ENCODE data around the gene ZNF541. TPM values are rescaled to one million over a fixed set of nuclear protein-coding genes. Genes with fewer than 3 reads are reported as not detected.

Gene ZNF541
- polyA plus RNA-seq, 3 donors, result not detected

DNA sequence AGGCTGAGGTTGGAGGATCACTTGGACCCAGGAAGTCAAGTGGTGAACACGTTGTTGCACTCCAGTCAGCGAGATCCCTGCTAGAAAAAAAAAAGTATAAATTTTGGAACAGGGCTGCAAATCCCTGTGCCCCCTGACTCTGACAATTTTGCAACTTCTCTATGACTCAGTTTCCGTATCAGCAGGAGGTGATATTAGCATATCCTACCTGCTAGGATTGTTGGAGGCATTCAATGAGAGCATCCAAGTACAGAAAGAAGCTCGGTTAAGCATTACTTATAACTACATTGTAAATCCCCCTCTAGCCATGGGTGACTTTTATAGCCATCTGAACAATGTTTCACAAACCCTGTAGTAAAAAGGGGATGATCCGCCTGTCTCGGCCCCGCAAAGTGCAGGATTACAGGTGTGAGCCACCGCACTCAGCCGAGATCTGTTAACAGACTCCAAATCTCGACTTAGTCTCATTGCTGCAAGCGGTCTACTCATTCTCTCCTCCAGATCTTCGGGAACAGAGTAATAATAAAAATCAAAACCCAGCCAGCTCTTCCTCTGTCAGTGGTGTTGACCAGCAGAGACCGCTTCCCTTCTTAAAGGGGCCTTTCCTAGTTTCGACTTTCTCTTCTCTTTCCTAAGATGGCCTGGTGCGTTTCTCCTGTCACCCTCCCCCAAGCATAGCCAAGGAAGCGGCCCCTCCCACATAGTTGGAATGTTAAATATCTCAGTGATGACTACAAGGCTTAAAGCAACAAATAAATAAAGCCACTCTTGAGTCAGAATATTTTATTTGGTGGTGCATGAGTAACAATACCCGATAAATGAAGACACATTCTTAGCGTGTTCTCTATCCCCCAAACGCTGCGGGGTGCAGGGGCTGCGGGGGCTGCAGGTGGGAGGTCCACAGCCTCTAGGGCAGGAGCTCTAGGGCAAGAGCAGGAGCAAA, 25.7 kb upstream of the ZNF541 start:
- H3K36me3 Mint-ChIP-seq, result no peaks in the 10 kb centered on the region
- Histone ChIP-seq H3K4me2 (replicated peaks; ENCODE audit: extremely low read depth, low read length, poor library complexity, severe bottlenecking) (peak overlapping the region; percentile 73), H3K36me3 (replicated peaks in 1 of 2; ENCODE audit: control insufficient read depth in 1 of 2, insufficient read depth in 2 of 2, low read length in 2 of 2) (no peaks in the 10 kb centered on the region), H3K4me3 (replicated peaks in 1 of 3; ENCODE audit: low read depth in 2 of 3, low read length in 3 of 3) (peak overlapping the region in 2 of 3 experiments; percentile 7 to 77), H2AFZ (ENCODE audit: insufficient read depth, low read depth, low read length, poor library complexity, severe bottlenecking) (peak overlapping the region; percentile 78), H3K9me3 (replicated peaks in 1 of 2; ENCODE audit: control insufficient read depth in 1 of 2, insufficient read depth in 1 of 2, low read length in 2 of 2) (no peaks in the 10 kb centered on the region), H3K27ac (ENCODE audit: low read depth in 1 of 2, low read length in 2 of 2) (peak overlapping the region; percentile 15 to 63), H3K27me3 (ENCODE audit: control insufficient read depth in 2 of 2, insufficient read depth in 2 of 2, low read length in 2 of 2) (no peaks in the 10 kb centered on the region), H4K20me1 (ENCODE audit: insufficient read depth, low read length) (no peaks in the 10 kb centered on the region), H3K4me1 (ENCODE audit: control insufficient read depth in 1 of 2, insufficient read depth in 2 of 2, low read length in 2 of 2) (peaks cover 48 to 65% of the 10 kb centered on the region in 2 donors), H3K9ac (ENCODE audit: insufficient read depth, low read length, poor library complexity, severe bottlenecking) (peak overlapping the region; percentile 31), H3K79me2 (ENCODE audit: insufficient read depth, low read length) (no peaks in the 10 kb centered on the region)
- H3K27ac Mint-ChIP-seq, result peak overlapping the region; percentile 74 to 90 (median 86)
- peak in 1 of 3 donors; percentile 26 for DNase-seq
- peak overlapping the region; percentile 60 to 89 for H3K4me3 Mint-ChIP-seq
- TF ChIP-seq, protein P1, sequence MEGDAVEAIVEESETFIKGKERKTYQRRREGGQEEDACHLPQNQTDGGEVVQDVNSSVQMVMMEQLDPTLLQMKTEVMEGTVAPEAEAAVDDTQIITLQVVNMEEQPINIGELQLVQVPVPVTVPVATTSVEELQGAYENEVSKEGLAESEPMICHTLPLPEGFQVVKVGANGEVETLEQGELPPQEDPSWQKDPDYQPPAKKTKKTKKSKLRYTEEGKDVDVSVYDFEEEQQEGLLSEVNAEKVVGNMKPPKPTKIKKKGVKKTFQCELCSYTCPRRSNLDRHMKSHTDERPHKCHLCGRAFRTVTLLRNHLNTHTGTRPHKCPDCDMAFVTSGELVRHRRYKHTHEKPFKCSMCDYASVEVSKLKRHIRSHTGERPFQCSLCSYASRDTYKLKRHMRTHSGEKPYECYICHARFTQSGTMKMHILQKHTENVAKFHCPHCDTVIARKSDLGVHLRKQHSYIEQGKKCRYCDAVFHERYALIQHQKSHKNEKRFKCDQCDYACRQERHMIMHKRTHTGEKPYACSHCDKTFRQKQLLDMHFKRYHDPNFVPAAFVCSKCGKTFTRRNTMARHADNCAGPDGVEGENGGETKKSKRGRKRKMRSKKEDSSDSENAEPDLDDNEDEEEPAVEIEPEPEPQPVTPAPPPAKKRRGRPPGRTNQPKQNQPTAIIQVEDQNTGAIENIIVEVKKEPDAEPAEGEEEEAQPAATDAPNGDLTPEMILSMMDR (IDR thresholded peaks at IDR 0.05), result no peak
- peaks cover 0 to 5% (median 0%) of the 10 kb centered on the region in 7 donors for H3K9me3 Mint-ChIP-seq
- peaks cover 4 to 15% (median 15%) of the 10 kb centered on the region in 3 donors for H3K27me3 Mint-ChIP-seq (ENCODE audit: low read depth in 3 of 3)
- H3K4me1 Mint-ChIP-seq, result peaks cover 60% of the 10 kb centered on the region
- WGBS (ENCODE audit: insufficient coverage), result 43% methylated on average over 9 of the region's 21 CpGs
- intact Hi-C loops (cut with micrococcal nuclease), result loop anchor here in 1 of 2 donors (10.0 kb wide), 1 partner anchor 324 kb away; the partner anchor contains the start of gene INAFM1

DNA sequence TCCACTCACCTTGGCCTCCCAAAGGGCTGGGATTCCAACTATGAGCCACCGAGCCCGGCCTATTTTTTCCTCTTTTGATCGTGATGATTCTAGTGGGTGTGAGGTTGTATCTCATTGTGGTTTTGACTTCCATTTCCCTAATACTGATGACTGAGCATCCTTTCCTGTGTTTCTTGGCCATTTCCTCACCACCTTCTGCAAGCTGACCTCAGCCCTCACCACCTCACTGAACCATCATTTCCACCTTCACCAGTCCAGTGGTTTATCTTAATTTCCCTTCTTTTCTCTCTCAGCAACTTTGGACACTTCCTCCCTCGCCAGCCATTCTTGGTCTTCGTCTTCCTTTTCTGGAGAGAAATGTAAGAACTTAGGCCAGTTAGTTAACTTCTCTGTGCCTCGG, 23.0 kb upstream of the ZNF541 start:
- no peak overlapping the region for H2AFZ ChIP-seq (ENCODE audit: insufficient read depth, low read depth, low read length, poor library complexity, severe bottlenecking)
- peak overlapping the region; percentile 67 to 79 for H3K27ac ChIP-seq (ENCODE audit: low read depth in 1 of 2, low read length in 2 of 2)
- Mint-ChIP-seq H3K36me3 (no peaks in the 10 kb centered on the region), H3K9me3 (peaks cover 0 to 7% (median 0%) of the 10 kb centered on the region in 7 donors), H3K27me3 (ENCODE audit: low read depth in 3 of 3) (peaks cover 8 to 16% (median 9%) of the 10 kb centered on the region in 3 donors), H3K4me3 (peak overlapping the region; percentile 25 to 57), H3K27ac (peak overlapping the region; percentile 82 to 97 (median 93)), H3K4me1 (peaks cover 42% of the 10 kb centered on the region)
- intact Hi-C loops (cut with micrococcal nuclease), result loop anchor here in 1 of 2 donors (10.0 kb wide), 1 partner anchor 321 kb away; the partner anchor contains the start of gene INAFM1
- TF ChIP-seq, protein P1 (IDR thresholded peaks at IDR 0.05), result no peak
- no peaks in the 10 kb centered on the region for H4K20me1 ChIP-seq (ENCODE audit: insufficient read depth, low read length)
- H3K4me3 ChIP-seq (replicated peaks in 1 of 3; ENCODE audit: low read depth in 2 of 3, low read length in 3 of 3), result peak overlapping the region in 1 of 3 experiments; percentile 25
- DNase-seq, result peak; percentile 73 to 85 (median 81)
- H3K4me1 ChIP-seq (ENCODE audit: control insufficient read depth in 1 of 2, insufficient read depth in 2 of 2, low read length in 2 of 2), result peaks cover 44 to 49% of the 10 kb centered on the region in 2 donors
- no peaks in the 10 kb centered on the region for H3K9me3 ChIP-seq (replicated peaks in 1 of 2; ENCODE audit: control insufficient read depth in 1 of 2, insufficient read depth in 1 of 2, low read length in 2 of 2)
- WGBS (ENCODE audit: insufficient coverage), result no CpG with 5 or more reads among the region's 6 CpGs
- no peak overlapping the region for H3K9ac ChIP-seq (ENCODE audit: insufficient read depth, low read length, poor library complexity, severe bottlenecking)
- H3K4me2 ChIP-seq (replicated peaks; ENCODE audit: extremely low read depth, low read length, poor library complexity, severe bottlenecking), result peak overlapping the region; percentile 34
- no peaks in the 10 kb centered on the region for H3K79me2 ChIP-seq (ENCODE audit: insufficient read depth, low read length)
- peaks cover 0 to 3% of the 10 kb centered on the region in 2 donors for H3K27me3 ChIP-seq (ENCODE audit: control insufficient read depth in 2 of 2, insufficient read depth in 2 of 2, low read length in 2 of 2)
- no peaks in the 10 kb centered on the region for H3K36me3 ChIP-seq (replicated peaks in 1 of 2; ENCODE audit: control insufficient read depth in 1 of 2, insufficient read depth in 2 of 2, low read length in 2 of 2)

Measured in CD14-positive monocyte (primary cell).